K562 (cell line): ENCODE data around the gene FAR2. TPM values are rescaled to one million over a fixed set of nuclear protein-coding genes. Genes with fewer than 3 reads are reported as not detected.

Experiments
- ATAC-seq: fragments of 200-7000 bp; cut with Tn5 transposase; 3 replicates; pipeline ENCODE4 v1.9.1; 2020; ENCODE audit warnings: moderate library complexity
- BruUV-seq: library from RNA; stranded (reverse); fragments of 400-500 nt; replicated peaks from 2 replicates; lab custom pipeline; 2021; lab: Mats Ljungman, UMichigan
- CTCF ChIA-PET: fragments of 300-600 bp; formaldehyde crosslinking; extraction: SDS; loops from one replicate; lab custom pipeline; 2021; ENCODE audit warnings: low intra/inter-chr PET ratio; lab: Yijun Ruan, JAX
- POLR2A ChIA-PET: fragments of 300-600, 350-650 bp; sonication (Branson Sonifier 250); formaldehyde crosslinking; extraction: SDS; loops from one replicate; lab custom pipeline; 2021; ENCODE audit warnings: antibody characterized with exemption, inconsistent platforms; lab: Yijun Ruan, JAX
- DNase-seq, 4 experiments: peaks; one replicate each; pipeline versions ENCODE4 v3.0.0 to v3.0.0-alpha.2; 2011 to 2018; ENCODE audit warnings: low spot score in 3 of 4, mixed read lengths in 3 of 4; ENCODE audit errors: extremely low read depth in 1 of 4
- FAIRE-seq: peaks from 2 replicates; lab custom pipeline; 2011; peaks lifted over from hg19 to GRCh38; lab: Jason Lieb, UNC
- H2AFZ ChIP-seq: 2 replicates; pipeline ENCODE4 v1.6.0; 2011; ENCODE audit warnings: low read depth, low read length, control low read depth, inconsistent platforms
- H3K27ac ChIP-seq: fragments of 200-600 bp; 3 replicates; pipeline ENCODE4 v1.8.0; 2011; ENCODE audit warnings: low read depth, mild to moderate bottlenecking, control low read depth, inconsistent platforms, low read length, moderate library complexity, mixed read lengths; ENCODE audit errors: extremely low read depth
- H3K27me3 ChIP-seq, 2 experiments: fragments of 300-600 bp in 1 of 2; 2 replicates in 1 of 2; 3 replicates in 1 of 2; pipeline versions ENCODE4 v1.6.0 to v1.8.0; 2011; ENCODE audit warnings: inconsistent platforms in 2 of 2, low read length in 2 of 2, mild to moderate bottlenecking in 1 of 2, mixed read lengths in 1 of 2, moderate library complexity in 1 of 2; ENCODE audit not compliant: control insufficient read depth in 2 of 2, insufficient read depth in 2 of 2
- H3K36me3 ChIP-seq: fragments of 300-600 bp; 3 replicates; pipeline ENCODE4 v1.8.0; 2011; ENCODE audit warnings: mild to moderate bottlenecking, low read length, inconsistent platforms; ENCODE audit not compliant: control insufficient read depth, insufficient read depth
- H3K4me1 ChIP-seq, 2 experiments: fragments of 200-600 bp in 1 of 2; replicated peaks in 1 of 2; 2 replicates in 1 of 2; 3 replicates in 1 of 2; pipeline versions ENCODE4 v1.5.1 to v1.8.0; 2011; ENCODE audit warnings: inconsistent platforms in 2 of 2, low read length in 2 of 2, mild to moderate bottlenecking in 1 of 2, mixed read lengths in 1 of 2, moderate library complexity in 1 of 2; ENCODE audit not compliant: control insufficient read depth in 2 of 2, insufficient read depth in 2 of 2
- H3K4me2 ChIP-seq: 2 replicates; pipeline ENCODE4 v1.6.1; 2011; ENCODE audit warnings: low read length, control low read depth, inconsistent platforms, mixed read lengths; ENCODE audit not compliant: insufficient read depth
- H3K4me3 ChIP-seq: fragments of 200-600 bp; sonication (generic), shearing (Covaris generic); 2 replicates; pipeline ENCODE4 v1.5.1; 2016; ENCODE audit warnings: control low read depth, inconsistent platforms
- H3K79me2 ChIP-seq: fragments of 200-600 bp; 3 replicates; pipeline ENCODE4 v1.8.0; 2011; ENCODE audit warnings: low read length, inconsistent platforms; ENCODE audit not compliant: control insufficient read depth, insufficient read depth
- H3K9ac ChIP-seq, 2 experiments: 2 replicates each; pipeline versions ENCODE4 v1.6.0 to v1.6.1; 2011; ENCODE audit warnings: low read depth in 2 of 2, low read length in 2 of 2, control low read depth in 1 of 2, inconsistent platforms in 1 of 2, mild to moderate bottlenecking in 1 of 2, mixed read lengths in 1 of 2; ENCODE audit not compliant: insufficient read depth in 1 of 2
- H3K9me1 ChIP-seq: one replicate; pipeline ENCODE4 v1.6.0; 2011; ENCODE audit warnings: inconsistent platforms, mild to moderate bottlenecking, low read length, moderate library complexity; ENCODE audit not compliant: control insufficient read depth, insufficient read depth
- H3K9me3 ChIP-seq: replicated peaks from 2 replicates; pipeline ENCODE4 v1.5.1; 2011; ENCODE audit warnings: low read depth, low read length, inconsistent platforms; ENCODE audit not compliant: control insufficient read depth, insufficient read depth
- H4K20me1 ChIP-seq: replicated peaks from 2 replicates; pipeline ENCODE4 v1.6.1; 2011; ENCODE audit warnings: low read length, inconsistent platforms, mixed read lengths; ENCODE audit not compliant: control insufficient read depth, insufficient read depth
- CEBPG ChIP-seq, 3 experiments: fragments of 200-800 bp in 1 of 3; sonication (Bioruptor generic) in 1 of 3; sonication (generic) in 1 of 3; formaldehyde crosslinking in 1 of 3; IDR thresholded peaks in 2 of 3; conservative IDR thresholded peaks in 1 of 3; 2 replicates each; pipeline versions ENCODE4 v1.6.1 to v1.8.0; 2016 to 2022; ENCODE audit warnings: missing compliant biosample characterization in 2 of 3, missing genetic modification characterization in 2 of 3, mild to moderate bottlenecking in 1 of 3, missing genetic modification reagents in 1 of 3
- FOXO4 ChIP-seq: fragments of 450-650 bp; formaldehyde crosslinking; IDR thresholded peaks from 2 replicates; pipeline ENCODE4 v1.4.0; 2020; ENCODE audit warnings: mild to moderate bottlenecking, moderate library complexity
- HIVEP1 ChIP-seq: fragments of 250-450 bp; sonication (Bioruptor Pico); IDR thresholded peaks from 2 replicates; pipeline ENCODE4 v1.4.0; 2020; ENCODE audit warnings: mild to moderate bottlenecking
- LEF1 ChIP-seq: fragments of 450-650 bp; IDR thresholded peaks from 2 replicates; pipeline ENCODE4 v1.6.1; 2016; ENCODE audit warnings: mild to moderate bottlenecking
- NR2C1 ChIP-seq, 2 experiments: fragments of 450-650 bp; IDR thresholded peaks; 2 replicates each; pipeline ENCODE4 v1.6.1; 2017; ENCODE audit warnings: mild to moderate bottlenecking in 2 of 2, antibody characterized with exemption in 1 of 2, inconsistent platforms in 1 of 2, missing compliant biosample characterization in 1 of 2, missing genetic modification characterization in 1 of 2
- PHTF2 ChIP-seq: fragments of 250-450 bp; sonication (Bioruptor Pico); IDR thresholded peaks from 2 replicates; pipeline ENCODE4 v1.5.0; 2021; ENCODE audit warnings: mild to moderate bottlenecking
- SNIP1 ChIP-seq: fragments of 450-650 bp; IDR thresholded peaks from 2 replicates; pipeline ENCODE4 v1.7.1; 2017; ENCODE audit warnings: low read depth, mild to moderate bottlenecking
- TOE1 ChIP-seq, 2 experiments: fragments of 450-650 bp in 1 of 2; sonication (generic) in 1 of 2; formaldehyde crosslinking in 1 of 2; IDR thresholded peaks; 2 replicates each; pipeline versions ENCODE4 v1.7.1 to v1.8.0; 2016 to 2022; ENCODE audit warnings: borderline replicate concordance in 2 of 2, mild to moderate bottlenecking in 2 of 2, antibody characterized with exemption in 1 of 2, inconsistent platforms in 1 of 2, low read depth in 1 of 2, missing genetic modification reagents in 1 of 2, moderate library complexity in 1 of 2
- ZNF239 ChIP-seq: fragments of 250-450 bp; sonication (Bioruptor Pico); IDR thresholded peaks from 2 replicates; pipeline ENCODE4 v1.4.0; 2020; ENCODE audit warnings: mild to moderate bottlenecking
- WGBS: fragments of 100-300 bp; shearing (Covaris generic); methylation state at CpG from one replicate; pipeline ENCODE4 v1.1.6; 2016; ENCODE audit warnings: low coverage, mixed read lengths; ENCODE audit not compliant: insufficient coverage; ENCODE audit errors: missing lambda C conversion rate; 5-methylcytosine and 5-hydroxymethylcytosine counted together
- in situ Hi-C: fragments of 300-500 bp; cut with MboI; formaldehyde crosslinking; loops from 4 replicates; pipeline ENCODE4 v1.15.0; 2018; ENCODE audit warnings: inconsistent platforms, mixed read lengths
- intact Hi-C: fragments of 100-400 bp; cut with micrococcal nuclease; formaldehyde crosslinking; loops from 2 replicates; pipeline ENCODE4 v1.14.2; 2022
- polyA plus RNA-seq, 8 experiments: library from polyadenylated mRNA; depleted of rRNA in 4 of 8; stranded (reverse) in 5 of 8; unstranded in 3 of 8; fragments of >200 nt; fragmentation: Nextera tagmentation in 2 of 8; fragmentation: Illumina TruSeq in 1 of 8; extraction: Ambion mirVana in 2 of 8; extraction: Trizol in 1 of 8; gene quantifications; 2 replicates each; pipeline versions ENCODE4 v1.2.1 to v1.2.3, GENCODE V29; 2011 to 2014; ENCODE audit warnings: inconsistent platforms in 1 of 8, missing spikeins in 1 of 8
- total RNA-seq, 7 experiments: library from RNA; depleted of rRNA in 6 of 7; stranded (reverse); fragments of >200 nt in 6 of 7; fragmentation: Illumina TruSeq in 2 of 7; extraction: Trizol in 2 of 7; gene quantifications; 2 replicates each; pipeline versions ENCODE4 v1.2.1 to v1.2.3, GENCODE V29; 2011 to 2021; ENCODE audit warnings: low replicate concordance in 1 of 7
- TF ChIP-seq, protein P1 (sequence below): fragments of 450-650 bp; formaldehyde crosslinking; IDR thresholded peaks from 2 replicates; pipeline ENCODE4 v1.4.0; 2022; ENCODE audit warnings: mild to moderate bottlenecking, moderate library complexity

FAR2 gene
- total and polyA plus RNA-seq, 9 of the 15 experiments (the other 6 are each of a cell fraction or from before 2014, with no cell fraction given) = 5.0 to 13.4 (median 8.5) TPM

DNA sequence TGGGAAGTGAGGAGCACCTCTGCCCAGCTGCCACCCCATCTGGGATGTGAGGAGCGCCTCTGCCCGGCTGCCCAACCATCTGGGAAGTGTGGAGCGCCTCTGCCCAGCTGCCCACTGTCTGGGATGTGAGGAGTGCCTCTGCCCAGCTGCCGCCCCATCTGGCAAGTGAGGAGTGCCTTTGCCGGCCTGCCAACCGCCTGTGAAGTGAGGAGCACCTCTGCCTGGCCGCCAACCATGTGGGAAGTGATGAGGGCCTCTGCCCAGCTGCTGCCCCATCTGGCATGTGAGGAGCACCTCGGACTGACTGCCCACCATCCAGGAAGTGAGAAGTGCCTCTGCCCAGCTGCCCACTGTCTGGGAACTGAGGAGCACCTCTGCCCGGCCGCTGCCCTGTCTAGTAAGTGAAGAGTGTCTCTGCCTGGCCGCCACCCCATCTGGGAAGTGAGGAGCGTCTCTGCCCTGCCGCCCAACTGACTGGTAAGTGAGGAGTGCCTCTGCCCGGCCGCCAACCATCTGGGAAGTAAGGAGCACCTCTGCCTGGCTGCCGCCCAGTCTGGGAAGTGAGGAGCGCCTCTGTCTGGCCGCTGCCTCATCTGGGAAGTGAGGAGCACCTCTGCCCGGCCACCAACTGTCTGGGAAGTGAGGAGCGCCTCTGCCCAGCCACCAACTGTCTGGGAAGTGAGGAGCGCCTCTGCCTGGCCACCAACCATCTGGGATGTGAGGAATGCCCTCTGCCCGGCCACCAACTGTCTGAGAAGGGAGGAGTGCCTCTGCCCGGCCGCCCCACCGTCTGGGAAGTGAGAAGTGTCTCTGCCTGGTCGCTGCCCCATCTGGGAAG, 22.6 kb downstream of the FAR2 start (continued):
- no peak for TF ChIP-seq FOXO4 (CRISPR knock-in tag)
- TF ChIP-seq LEF1 = no peak
- TF ChIP-seq NR2C1 (IDR thresholded peaks at IDR 0.05) = no peak
- TF ChIP-seq NR2C1 (tag; IDR thresholded peaks at IDR 0.05) = no peak
- TF ChIP-seq ZNF239 (CRISPR knock-in tag) = no peak
- TF ChIP-seq TOE1 (IDR thresholded peaks at IDR 0.05; ENCODE audit: borderline replicate concordance) = no peak
- no peak for TF ChIP-seq TOE1 (CRISPR knock-in tag; IDR thresholded peaks at IDR 0.05; ENCODE audit: borderline replicate concordance, low read depth)
- no peak for TF ChIP-seq HIVEP1 (CRISPR knock-in tag)
- TF ChIP-seq SNIP1 = no peak
- TF ChIP-seq, all 486 proteins: peak for 0

DNA sequence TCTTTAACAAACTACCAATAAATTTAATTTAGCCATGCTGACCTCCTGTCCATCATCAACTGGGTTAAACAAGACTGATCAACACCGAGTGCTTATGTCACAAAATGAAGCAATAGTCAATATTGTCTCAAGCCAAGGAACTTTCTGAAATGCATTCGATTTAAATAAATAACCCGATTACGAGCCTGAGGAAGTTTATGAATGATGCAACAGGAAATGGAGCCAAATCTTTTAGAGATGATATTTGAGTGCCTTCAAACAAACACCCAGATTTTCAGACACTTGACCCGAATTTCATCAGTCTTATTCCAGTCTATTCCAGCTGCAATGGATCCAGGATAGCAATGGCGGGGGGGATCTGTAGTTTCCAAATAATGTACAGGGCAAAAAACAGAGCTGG, 27.9 kb downstream of the FAR2 start:
- Histone ChIP-seq H2AFZ (no peak overlapping the region), H3K4me3 (no peak overlapping the region), H3K27ac (no peak overlapping the region), H3K4me1 (no peaks in the 10 kb centered on the region; a peak in 1 of 5 replicates), H3K9ac (no peak overlapping the region), H3K9me1 (no peaks in the 10 kb centered on the region), H3K4me2 (no peak overlapping the region), H3K79me2 (no peaks in the 10 kb centered on the region), H4K20me1 (no peaks in the 10 kb centered on the region), H3K27me3 (no peaks in the 10 kb centered on the region), H3K36me3 (no peaks in the 10 kb centered on the region), H3K9me3 (no peaks in the 10 kb centered on the region; the same call in 1 of the 2 replicates)
- WGBS = 18% methylated on average over 6 of the region's 6 CpGs
- ATAC-seq (no peak), FAIRE-seq (no peak), DNase-seq (no peak)
- intact Hi-C loops (no loop called here), in situ Hi-C loops (no loop called here)
- BruUV-seq = no TSS peak
- POLR2A ChIA-PET = interaction anchor here (1.5 kb wide), 1 partner anchor 9 kb away, joined by 3 read pairs; no protein-coding TSS in a partner anchor
- CTCF ChIA-PET = no interaction called here
- TF ChIP-seq CEBPG (CRISPR knock-in tag; IDR thresholded peaks at IDR 0.05) (no peak), CEBPG (tag; conservative IDR thresholded peaks at IDR 0.05 in 1 of 2, IDR thresholded peaks at IDR 0.05 in 1 of 2) (peak; percentile 34 to 68; a peak in 3 of 4 replicates), PHTF2 (no peak)
- TF ChIP-seq, protein P1, sequence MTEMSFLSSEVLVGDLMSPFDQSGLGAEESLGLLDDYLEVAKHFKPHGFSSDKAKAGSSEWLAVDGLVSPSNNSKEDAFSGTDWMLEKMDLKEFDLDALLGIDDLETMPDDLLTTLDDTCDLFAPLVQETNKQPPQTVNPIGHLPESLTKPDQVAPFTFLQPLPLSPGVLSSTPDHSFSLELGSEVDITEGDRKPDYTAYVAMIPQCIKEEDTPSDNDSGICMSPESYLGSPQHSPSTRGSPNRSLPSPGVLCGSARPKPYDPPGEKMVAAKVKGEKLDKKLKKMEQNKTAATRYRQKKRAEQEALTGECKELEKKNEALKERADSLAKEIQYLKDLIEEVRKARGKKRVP = 0 out of 2 replicates have a peak, but pooled peaks have one; percentile 11
